Tibial artery (tissue), 4 donors: ENCODE results near the gene TAS2R50.

Source experiments
- DNase-seq, 2 donors: peaks; one replicate each; pipeline ENCODE4 v3.0.0-alpha.2; 2019
- H3K27ac ChIP-seq, 2 donors: fragments of 200-600 bp; sonication (generic) in 1 of 2; 1 replicate in 1 of 2; 2 replicates in 1 of 2; pipeline ENCODE4 v1.5.1; 2018 to 2019; ENCODE audit warnings: mild to moderate bottlenecking in 1 of 2
- H3K27me3 ChIP-seq, 2 donors: fragments of 200-600 bp; sonication (generic) in 1 of 2; one replicate each; pipeline versions ENCODE4 v1.5.1 to v1.6.0; 2016 to 2019
- H3K36me3 ChIP-seq, 3 donors: fragments of 200-600 bp; sonication (generic) in 2 of 3; one replicate each; pipeline ENCODE4 v1.5.1; 2016 to 2019; ENCODE audit warnings: mild to moderate bottlenecking in 2 of 3
- H3K4me1 ChIP-seq, 4 donors: fragments of 200-600 bp; sonication (generic) in 2 of 4; 1 replicate in 3 of 4; 2 replicates in 1 of 4; pipeline ENCODE4 v1.5.1; 2016 to 2019
- H3K4me3 ChIP-seq, 2 donors: fragments of 200-600 bp; sonication (generic) in 1 of 2; 1 replicate in 1 of 2; 2 replicates in 1 of 2; pipeline ENCODE4 v1.5.1; 2018 to 2019; ENCODE audit warnings: mild to moderate bottlenecking in 2 of 2
- H3K9me3 ChIP-seq, 3 donors: fragments of 200-600 bp; sonication (generic) in 1 of 3; one replicate each; pipeline ENCODE4 v1.5.1; 2016 to 2019
- CTCF ChIP-seq, 2 experiments: fragments of 200-600 bp in 1 of 2; fragments of 450-650 bp in 1 of 2; IDR thresholded peaks; one replicate each; pipeline ENCODE4 v1.5.1; 2017 to 2019; ENCODE audit warnings: antibody characterized with exemption in 2 of 2, mild to moderate bottlenecking in 1 of 2, moderate library complexity in 1 of 2
- intact Hi-C: fragments of 100-400 bp; cut with DNase I; formaldehyde crosslinking; loops from one replicate; pipeline ENCODE4 v1.15.0; 2023; ENCODE audit warnings: low total_unique reads

The TAS2R50 gene

DNA sequence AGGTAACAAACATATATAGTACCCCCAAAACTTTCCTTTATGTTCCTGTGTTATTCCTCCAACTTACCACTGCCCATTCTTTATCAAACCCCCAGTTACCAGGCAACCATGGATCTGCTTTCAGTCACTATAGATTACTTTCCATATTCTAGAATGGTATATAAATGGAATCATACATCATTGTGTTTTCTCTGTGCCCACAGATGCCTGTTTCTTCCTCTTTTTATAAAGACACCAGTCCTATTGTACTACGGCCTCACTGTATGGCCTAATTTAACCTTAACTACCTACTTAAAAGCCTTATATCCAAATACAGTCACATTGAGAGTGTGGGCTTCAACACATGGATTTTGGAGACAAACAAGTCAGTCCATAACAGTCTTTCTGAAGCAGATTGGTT, 50.2 kb downstream of the TAS2R50 start:
- Histone ChIP-seq H3K27ac (no peak overlapping the region), H3K4me3 (no peak overlapping the region), H3K27me3 (no peaks in the 10 kb centered on the region), H3K4me1 (no peaks in the 10 kb centered on the region), H3K9me3 (no peaks in the 10 kb centered on the region), H3K36me3 (no peaks in the 10 kb centered on the region)
- no peak for DNase-seq
- intact Hi-C loops: no loop called here
- no peak for TF ChIP-seq CTCF (IDR thresholded peaks at IDR 0.05)
